ENCODE results near the gene CPA1. TPM values are rescaled to one million over a fixed set of nuclear protein-coding genes. Genes with fewer than 3 reads are reported as not detected.

CPA1 gene
- total and polyA plus RNA-seq, 2 donors from 2014 or later = 0.50 to 1.1 TPM

GRCh38 chr7:130345725-130346124 lies 34.6 kb upstream of the CPA1 start:
- TF ChIP-seq, protein P1, sequence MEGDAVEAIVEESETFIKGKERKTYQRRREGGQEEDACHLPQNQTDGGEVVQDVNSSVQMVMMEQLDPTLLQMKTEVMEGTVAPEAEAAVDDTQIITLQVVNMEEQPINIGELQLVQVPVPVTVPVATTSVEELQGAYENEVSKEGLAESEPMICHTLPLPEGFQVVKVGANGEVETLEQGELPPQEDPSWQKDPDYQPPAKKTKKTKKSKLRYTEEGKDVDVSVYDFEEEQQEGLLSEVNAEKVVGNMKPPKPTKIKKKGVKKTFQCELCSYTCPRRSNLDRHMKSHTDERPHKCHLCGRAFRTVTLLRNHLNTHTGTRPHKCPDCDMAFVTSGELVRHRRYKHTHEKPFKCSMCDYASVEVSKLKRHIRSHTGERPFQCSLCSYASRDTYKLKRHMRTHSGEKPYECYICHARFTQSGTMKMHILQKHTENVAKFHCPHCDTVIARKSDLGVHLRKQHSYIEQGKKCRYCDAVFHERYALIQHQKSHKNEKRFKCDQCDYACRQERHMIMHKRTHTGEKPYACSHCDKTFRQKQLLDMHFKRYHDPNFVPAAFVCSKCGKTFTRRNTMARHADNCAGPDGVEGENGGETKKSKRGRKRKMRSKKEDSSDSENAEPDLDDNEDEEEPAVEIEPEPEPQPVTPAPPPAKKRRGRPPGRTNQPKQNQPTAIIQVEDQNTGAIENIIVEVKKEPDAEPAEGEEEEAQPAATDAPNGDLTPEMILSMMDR (IDR thresholded peaks at IDR 0.05; ENCODE audit: borderline replicate concordance, extremely low read depth, insufficient read depth) = no peak
- intact Hi-C loops (cut with DNase I) = no loop called here
- Histone ChIP-seq H3K9me3 (ENCODE audit: control insufficient read depth in 2 of 3, insufficient read depth in 1 of 3, low read length in 3 of 3) (no peaks in the 10 kb centered on the region), H3K27me3 (ENCODE audit: control insufficient read depth, insufficient read depth, low read length) (no peaks in the 10 kb centered on the region), H3K36me3 (ENCODE audit: control insufficient read depth in 2 of 3, insufficient read depth in 3 of 3, low read length in 3 of 3) (no peaks in the 10 kb centered on the region), H3K27ac (ENCODE audit: low read depth in 2 of 2, low read length in 2 of 2) (no peak overlapping the region), H3K4me3 (ENCODE audit: low read length in 3 of 3) (no peak overlapping the region), H3K9ac (ENCODE audit: low read length in 3 of 3) (no peak overlapping the region), H3K4me1 (ENCODE audit: control insufficient read depth in 2 of 3, insufficient read depth in 2 of 3, low read depth in 1 of 3, low read length in 3 of 3) (peaks cover 0 to 3% (median 0%) of the 10 kb centered on the region in 3 donors)
- DNase-seq (no peak), FAIRE-seq (no peak)

DNA sequence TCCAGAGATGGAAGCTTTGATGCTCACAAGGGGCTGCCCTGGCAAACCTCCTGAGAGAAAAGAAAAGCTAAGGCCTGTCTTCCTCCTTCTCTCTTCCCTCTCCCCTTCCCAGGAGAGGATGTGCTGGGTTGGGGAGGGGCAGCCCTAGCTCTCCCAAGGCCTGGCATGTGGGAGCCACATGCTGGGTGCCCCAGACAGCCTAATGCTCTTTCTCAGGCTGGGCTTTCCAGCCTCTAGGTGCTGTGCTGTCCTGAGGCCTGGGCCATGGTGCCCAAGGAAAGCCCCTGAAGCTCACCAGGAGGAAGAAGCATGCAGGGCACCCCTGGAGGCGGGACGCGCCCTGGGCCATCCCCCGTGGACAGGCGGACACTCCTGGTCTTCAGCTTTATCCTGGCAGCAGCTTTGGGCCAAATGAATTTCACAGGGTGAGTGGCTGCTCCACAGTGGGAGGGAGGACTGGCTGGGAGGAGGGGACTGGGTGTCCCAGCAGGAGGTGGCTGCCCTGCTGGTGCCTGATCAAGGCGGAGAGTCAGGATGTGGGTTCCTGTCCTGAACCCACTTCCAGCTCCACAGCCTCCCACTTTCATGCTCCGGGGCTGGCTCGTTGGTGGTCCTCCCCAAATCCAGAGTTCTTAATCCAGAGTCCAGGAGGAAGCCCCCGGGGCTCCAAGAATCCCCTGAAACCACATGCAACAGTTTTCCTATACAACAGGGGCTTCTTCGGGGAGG lies 34.0 kb upstream of the CPA1 start:
- TF ChIP-seq, protein P1 (IDR thresholded peaks at IDR 0.05; ENCODE audit: borderline replicate concordance, extremely low read depth, insufficient read depth) = no peak
- Histone ChIP-seq H3K36me3 (ENCODE audit: control insufficient read depth in 2 of 3, insufficient read depth in 3 of 3, low read length in 3 of 3) (no peaks in the 10 kb centered on the region), H3K9me3 (ENCODE audit: control insufficient read depth in 2 of 3, insufficient read depth in 1 of 3, low read length in 3 of 3) (no peaks in the 10 kb centered on the region), H3K9ac (ENCODE audit: low read length in 3 of 3) (no peak overlapping the region), H3K27me3 (ENCODE audit: control insufficient read depth, insufficient read depth, low read length) (no peaks in the 10 kb centered on the region), H3K27ac (ENCODE audit: low read depth in 2 of 2, low read length in 2 of 2) (no peak overlapping the region), H3K4me1 (ENCODE audit: control insufficient read depth in 2 of 3, insufficient read depth in 2 of 3, low read depth in 1 of 3, low read length in 3 of 3) (peaks cover 2 to 4% (median 2%) of the 10 kb centered on the region in 3 donors), H3K4me3 (ENCODE audit: low read length in 3 of 3) (no peak overlapping the region)
- intact Hi-C loops (cut with DNase I) = no loop called here
- FAIRE-seq (no peak), DNase-seq (no peak)

GRCh38 chr7:130346941-130347340 lies 33.4 kb upstream of the CPA1 start:
- H3K4me1 ChIP-seq (ENCODE audit: control insufficient read depth in 2 of 3, insufficient read depth in 2 of 3, low read depth in 1 of 3, low read length in 3 of 3) = peaks cover 2 to 4% (median 4%) of the 10 kb centered on the region in 3 donors
- no peak overlapping the region for H3K9ac ChIP-seq (ENCODE audit: low read length in 3 of 3)
- H3K9me3 ChIP-seq (ENCODE audit: control insufficient read depth in 2 of 3, insufficient read depth in 1 of 3, low read length in 3 of 3) = no peaks in the 10 kb centered on the region
- no peaks in the 10 kb centered on the region for H3K27me3 ChIP-seq (ENCODE audit: control insufficient read depth, insufficient read depth, low read length)
- no peaks in the 10 kb centered on the region for H3K36me3 ChIP-seq (ENCODE audit: control insufficient read depth in 2 of 3, insufficient read depth in 3 of 3, low read length in 3 of 3)
- DNase-seq = no peak
- TF ChIP-seq, protein P1 (IDR thresholded peaks at IDR 0.05; ENCODE audit: borderline replicate concordance, extremely low read depth, insufficient read depth) = no peak
- H3K27ac ChIP-seq (ENCODE audit: low read depth in 2 of 2, low read length in 2 of 2) = no peak overlapping the region
- intact Hi-C loops (cut with DNase I) = no loop called here
- no peak for FAIRE-seq
- H3K4me3 ChIP-seq (ENCODE audit: low read length in 3 of 3) = no peak overlapping the region

Data from kidney (tissue), 14 donors.